Lung (tissue), 16 donors: ENCODE data around the gene TAF6. TPM values are rescaled to one million over a fixed set of nuclear protein-coding genes. Genes with fewer than 3 reads are reported as not detected.
A peak's percentile ranks its signal among the peaks of the same experiment; 100 is the strongest.

ENCODE experiments used
- ATAC-seq: fragments of 200-7000 bp; cut with Tn5 transposase; one replicate; pipeline ENCODE4 v1.9.1; 2020; ENCODE audit warnings: moderate number of reproducible peaks; ENCODE audit not compliant: insufficient read depth, low FRiP score
- DNase-seq, 3 donors: peaks; one replicate each; pipeline ENCODE4 v3.0.0-alpha.2; 2013 to 2017
- H3K27ac ChIP-seq, 2 donors: one replicate each; pipeline ENCODE4 v1.5.1; 2013; ENCODE audit warnings: mild to moderate bottlenecking in 2 of 2, moderate library complexity in 2 of 2, control low read depth in 1 of 2, inconsistent platforms in 1 of 2, low read depth in 1 of 2, low read length in 1 of 2
- H3K27me3 ChIP-seq, 3 donors: one replicate each; pipeline ENCODE4 v1.5.1; 2013; ENCODE audit warnings: low read length in 2 of 3; ENCODE audit not compliant: control insufficient read depth in 3 of 3, insufficient read depth in 3 of 3
- H3K36me3 ChIP-seq, 4 donors: one replicate each; pipeline ENCODE4 v1.5.1; 2013; ENCODE audit warnings: low read length in 4 of 4, mild to moderate bottlenecking in 1 of 4, moderate library complexity in 1 of 4; ENCODE audit not compliant: control insufficient read depth in 4 of 4, insufficient read depth in 4 of 4
- H3K4me1 ChIP-seq, 5 donors: one replicate each; pipeline ENCODE4 v1.5.1; 2013; ENCODE audit warnings: low read length in 5 of 5, mild to moderate bottlenecking in 2 of 5, moderate library complexity in 1 of 5; ENCODE audit not compliant: control insufficient read depth in 5 of 5, insufficient read depth in 5 of 5
- H3K4me3 ChIP-seq: one replicate; pipeline ENCODE4 v1.5.1; 2013; ENCODE audit warnings: mild to moderate bottlenecking, control low read depth, moderate library complexity
- H3K9ac ChIP-seq, 2 donors: one replicate each; pipeline ENCODE4 v1.5.1; 2013; ENCODE audit warnings: low read length in 2 of 2, control low read depth in 1 of 2; ENCODE audit not compliant: insufficient read depth in 1 of 2
- H3K9me3 ChIP-seq, 4 donors: one replicate each; pipeline ENCODE4 v1.5.1; 2013; ENCODE audit warnings: low read length in 3 of 4, mild to moderate bottlenecking in 1 of 4, moderate library complexity in 1 of 4; ENCODE audit not compliant: control insufficient read depth in 4 of 4, insufficient read depth in 3 of 4
- WGBS, 2 donors: extraction: QIAGEN DNeasy Blood & Tissue Kit; methylation state at CpG; one replicate each; pipeline ENCODE4 v1.1.7; 2013; 5-methylcytosine and 5-hydroxymethylcytosine counted together
- long read RNA-seq, 5 donors: transcript quantifications; one replicate each; lab custom pipeline, GENCODE V29; 2026
- polyA plus RNA-seq, 2 donors: library from polyadenylated mRNA; stranded (reverse); fragments of 200-250 nt; gene quantifications; one replicate each; pipeline ENCODE4 v1.2.1, GENCODE V29; 2013
- total RNA-seq, 2 donors: library from RNA; depleted of rRNA in 1 of 2; stranded (reverse); fragments of >200 nt in 1 of 2; gene quantifications; one replicate each; pipeline ENCODE4 v1.2.1, GENCODE V29; 2014 to 2021
- TF ChIP-seq, protein P1 (sequence below): IDR thresholded peaks from 2 replicates; pipeline ENCODE4 v1.5.1; 2012; ENCODE audit warnings: mild to moderate bottlenecking; ENCODE audit errors: control extremely low read depth, extremely low read depth
- donor health status: control.
- donor health status: control.
- donor health status: Bipolar disorder and iron deficiency.
- donor health status: healthy.
- donor health status: DM: yes; HTN: yes; CAD: no.

Gene TAF6
- total RNA-seq (10 to 100 TPM; 36.1 to 51.5 TPM), polyA plus RNA-seq (10 to 100 TPM; 31.5 to 39.8 TPM)
- long read RNA-seq, donor 1, partial matches to known transcripts: 5 of 6 reads
- long read RNA-seq, donor 1, other reads (novel, unspliced or antisense): 0 of 6 reads
- long read RNA-seq, donor 2, partial matches to known transcripts: 0 of 1 reads
- long read RNA-seq, donor 2, other reads (novel, unspliced or antisense): 0 of 1 reads
- long read RNA-seq, donor 3, partial matches to known transcripts: 0 of 2 reads
- long read RNA-seq, donor 3, other reads (novel, unspliced or antisense): 0 of 2 reads
- long read RNA-seq, donor 4: 0 reads
- long read RNA-seq, donor 5, transcript TAF6-211 (15 exons, 2,464 nt): major isoform, 14 of 24 reads
- long read RNA-seq, donor 5, partial matches to known transcripts: 9 of 24 reads
- long read RNA-seq, donor 5, other reads (novel, unspliced or antisense): 0 of 24 reads

DNA sequence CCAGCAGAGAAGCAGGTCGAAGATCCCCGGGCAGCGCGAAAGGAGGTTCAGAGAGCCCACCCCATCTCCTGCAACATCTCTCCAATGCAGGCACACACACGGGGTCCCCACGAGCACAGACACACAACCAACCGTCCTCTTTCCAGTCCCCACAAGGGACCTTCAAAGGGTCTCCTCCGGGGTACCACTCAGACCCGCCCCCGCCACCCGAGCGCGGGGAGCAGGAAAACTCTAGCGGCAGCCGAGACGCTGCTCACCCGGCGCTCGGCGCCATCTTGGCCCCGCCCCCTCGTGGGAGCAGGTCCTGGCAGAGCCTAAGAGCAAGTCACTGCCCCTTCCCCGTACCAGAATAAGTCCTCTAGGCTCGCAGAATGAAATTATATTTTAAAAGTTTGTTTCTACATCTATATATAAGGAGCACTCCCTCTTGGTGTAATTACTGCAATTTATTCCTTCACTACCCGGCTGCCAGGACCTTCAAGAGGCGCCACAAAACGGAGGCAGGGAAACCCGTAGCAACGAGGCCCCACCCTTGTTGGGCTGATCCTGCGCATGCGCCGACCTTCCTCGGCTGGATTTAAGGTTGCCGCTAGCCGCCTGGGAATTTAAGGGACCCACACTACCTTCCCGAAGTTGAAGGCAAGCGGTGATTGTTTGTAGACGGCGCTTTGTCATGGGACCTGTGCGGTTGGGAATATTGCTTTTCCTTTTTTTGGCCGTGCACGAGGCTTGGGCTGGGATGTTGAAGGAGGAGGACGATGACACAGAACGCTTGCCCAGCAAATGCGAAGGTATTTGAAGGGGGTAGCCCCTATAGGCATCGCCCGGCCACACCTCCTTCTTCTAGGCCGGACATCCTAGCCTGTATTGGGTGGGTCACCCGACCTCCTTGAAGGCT is at the start of gene TAF6, which contains the start of gene CNPY4:
Gene TAF6, minus strand, starts transcription at position 287 of the 898 bp plus-strand sequence. CDS start 5,149 bp downstream, outside the sequence.
Gene CNPY4, plus strand, starts transcription at position 563 of the 898 bp plus-strand sequence. Its CDS starts 111 bp downstream, at position 674.
- DNase-seq: peak; percentile 96 to 98 (median 98)
- peak; percentile 91 for ATAC-seq
- peak within 1 kb of the TSS; percentile 75 for H3K27ac ChIP-seq
- TF ChIP-seq, protein P1, sequence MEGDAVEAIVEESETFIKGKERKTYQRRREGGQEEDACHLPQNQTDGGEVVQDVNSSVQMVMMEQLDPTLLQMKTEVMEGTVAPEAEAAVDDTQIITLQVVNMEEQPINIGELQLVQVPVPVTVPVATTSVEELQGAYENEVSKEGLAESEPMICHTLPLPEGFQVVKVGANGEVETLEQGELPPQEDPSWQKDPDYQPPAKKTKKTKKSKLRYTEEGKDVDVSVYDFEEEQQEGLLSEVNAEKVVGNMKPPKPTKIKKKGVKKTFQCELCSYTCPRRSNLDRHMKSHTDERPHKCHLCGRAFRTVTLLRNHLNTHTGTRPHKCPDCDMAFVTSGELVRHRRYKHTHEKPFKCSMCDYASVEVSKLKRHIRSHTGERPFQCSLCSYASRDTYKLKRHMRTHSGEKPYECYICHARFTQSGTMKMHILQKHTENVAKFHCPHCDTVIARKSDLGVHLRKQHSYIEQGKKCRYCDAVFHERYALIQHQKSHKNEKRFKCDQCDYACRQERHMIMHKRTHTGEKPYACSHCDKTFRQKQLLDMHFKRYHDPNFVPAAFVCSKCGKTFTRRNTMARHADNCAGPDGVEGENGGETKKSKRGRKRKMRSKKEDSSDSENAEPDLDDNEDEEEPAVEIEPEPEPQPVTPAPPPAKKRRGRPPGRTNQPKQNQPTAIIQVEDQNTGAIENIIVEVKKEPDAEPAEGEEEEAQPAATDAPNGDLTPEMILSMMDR: no peak
- 0% methylated on average over 49 of the region's 49 CpGs for WGBS, 2 donors
- peak within 1 kb of the TSS; percentile 69 to 95 for H3K9ac ChIP-seq
- H3K4me1 ChIP-seq: peaks cover 0 to 14% (median 7%) of the 10 kb centered on the region in 5 donors
- H3K36me3 ChIP-seq: peaks cover 0 to 11% (median 1%) of the 10 kb centered on the region in 4 donors
- H3K4me3 ChIP-seq: peak within 1 kb of the TSS; percentile 86
- H3K9me3 ChIP-seq: no peaks in the 10 kb centered on the region
- H3K27me3 ChIP-seq: no peaks in the 10 kb centered on the region

DNA sequence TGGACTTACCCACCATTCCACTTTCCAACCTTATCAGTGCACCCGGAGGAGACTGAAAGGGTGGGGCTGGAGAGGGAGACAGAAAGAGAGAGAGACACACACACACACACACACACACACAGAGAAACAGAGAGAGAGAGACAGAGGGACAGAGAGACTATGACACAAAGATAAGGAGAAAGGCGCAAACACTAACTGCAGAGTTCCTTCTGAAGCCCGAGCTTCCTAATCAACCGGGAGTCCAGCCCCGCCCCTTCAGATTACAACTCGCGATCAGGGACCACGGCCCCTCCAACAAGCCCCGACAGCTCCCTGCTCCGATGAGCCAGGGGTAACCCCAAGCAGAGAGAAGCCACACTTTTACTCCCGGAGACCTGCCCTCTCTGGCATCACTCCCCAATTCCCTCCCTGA is 48.8 kb upstream of the TAF6 start:
- peak overlapping the region in 1 of 2 donors; percentile 63 for H3K9ac ChIP-seq
- TF ChIP-seq, protein P1: no peak
- DNase-seq (peak in 2 of 3 donors; percentile 54 to 69), ATAC-seq (no peak)
- WGBS, 2 donors: 5% methylated on average over 11 of the region's 11 CpGs
- H3K9me3 ChIP-seq: no peaks in the 10 kb centered on the region
- peak overlapping the region; percentile 26 for H3K4me3 ChIP-seq
- H3K27ac ChIP-seq: peak overlapping the region in 1 of 2 donors; percentile 52
- H3K4me1 ChIP-seq: peaks cover 0 to 25% (median 3%) of the 10 kb centered on the region in 5 donors
- H3K27me3 ChIP-seq: peaks cover 0 to 4% (median 0%) of the 10 kb centered on the region in 3 donors
- peaks cover 0 to 4% (median 0%) of the 10 kb centered on the region in 4 donors for H3K36me3 ChIP-seq

DNA sequence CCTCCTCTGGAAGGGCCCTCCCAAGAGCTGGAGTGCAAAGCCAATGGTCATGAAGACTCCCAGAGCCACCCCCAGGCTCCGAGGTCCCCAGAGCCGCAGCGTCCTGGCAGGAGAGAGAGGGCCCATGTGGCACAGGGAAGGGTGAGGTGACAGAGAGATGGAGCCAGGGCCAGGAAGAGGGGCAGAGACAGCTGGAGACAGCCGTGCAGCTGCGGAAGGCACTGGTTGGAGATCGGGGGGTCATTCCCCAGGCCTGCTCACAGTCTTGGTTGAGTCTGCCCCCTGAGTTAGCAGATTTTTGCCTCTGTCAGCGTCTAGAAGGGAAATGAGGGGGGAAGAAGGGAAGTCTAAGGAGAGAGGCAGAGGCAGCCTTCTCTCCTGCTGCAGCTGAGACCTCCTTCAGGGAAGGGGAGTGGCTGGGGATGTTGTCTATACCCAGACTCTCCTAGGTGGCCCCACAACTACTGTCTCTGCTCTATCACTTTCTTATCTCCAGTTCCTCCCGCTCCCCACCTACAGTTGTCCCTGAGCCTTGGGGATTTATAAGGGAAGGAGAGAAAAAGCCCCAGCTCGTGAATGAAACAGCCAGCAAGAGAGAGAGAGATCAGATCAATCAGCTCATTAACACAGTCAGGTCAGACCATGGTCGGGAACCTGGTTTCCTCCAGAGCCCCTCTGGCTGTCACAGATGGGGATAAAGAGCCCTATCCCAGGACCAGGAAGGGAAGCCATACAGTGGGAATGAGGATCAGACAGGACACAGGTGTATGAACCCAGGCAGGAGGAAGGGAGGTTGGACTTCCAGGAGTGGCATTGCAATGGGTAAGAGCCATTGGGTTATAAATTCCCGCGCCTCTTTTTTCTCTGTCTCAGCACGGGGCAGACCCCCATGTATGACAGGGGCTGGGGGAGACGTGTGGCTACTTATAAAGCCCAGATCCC is 48.1 kb upstream of the TAF6 start:
- H3K27ac ChIP-seq: no peak overlapping the region
- peaks cover 0 to 4% (median 0%) of the 10 kb centered on the region in 3 donors for H3K27me3 ChIP-seq
- peaks cover 0 to 25% (median 3%) of the 10 kb centered on the region in 5 donors for H3K4me1 ChIP-seq
- H3K4me3 ChIP-seq: no peak overlapping the region
- ATAC-seq (no peak), DNase-seq (peak in 2 of 3 donors; percentile 64 to 72)
- WGBS, 2 donors: 26 to 33% methylated on average over 14 of the region's 14 CpGs
- H3K36me3 ChIP-seq: peaks cover 0 to 4% (median 0%) of the 10 kb centered on the region in 4 donors
- H3K9ac ChIP-seq: peak overlapping the region in 1 of 2 donors; percentile 63
- TF ChIP-seq, protein P1: no peak
- H3K9me3 ChIP-seq: no peaks in the 10 kb centered on the region
